T-cell (primary cell): ENCODE data around the gene OR1D5. TPM values are rescaled to one million over a fixed set of nuclear protein-coding genes. Genes with fewer than 3 reads are reported as not detected.
A peak's percentile ranks its signal among the peaks of the same experiment; 100 is the strongest.

Source experiments
- ATAC-seq, 4 experiments: fragments of 200-7000 bp in 3 of 4; fragments of 150-1000 bp in 1 of 4; cut with Tn5 transposase; replicated peaks in 1 of 4; 1 replicate in 3 of 4; 2 replicates in 1 of 4; pipeline ENCODE4 v1.10.0; 2021; ENCODE audit warnings: moderate library complexity in 3 of 4, mild to moderate bottlenecking in 2 of 4, moderate number of reproducible peaks in 1 of 4
- CTCF ChIA-PET, 2 donors: fragments of 300-600 bp; sonication (Branson Sonifier 250); formaldehyde crosslinking; loops; one replicate each; lab custom pipeline; 2022; ENCODE audit warnings: antibody characterized with exemption in 2 of 2; lab: Charles Lee
- POLR2A ChIA-PET, 2 donors: fragments of 300-600 bp; sonication (Branson Sonifier 250); formaldehyde crosslinking; loops; one replicate each; lab custom pipeline; 2022; ENCODE audit warnings: antibody characterized with exemption in 2 of 2; lab: Charles Lee
- DNase-seq, 35 experiments: peaks; one replicate each; pipeline versions ENCODE4 v3.0.0 to v3.0.0-alpha.2; 2013 to 2023
- H3K27ac ChIP-seq: one replicate; pipeline ENCODE4 v1.5.1; 2013; ENCODE audit warnings: low read length
- H3K27me3 ChIP-seq, 2 experiments: replicated peaks in 1 of 2; 1 replicate in 1 of 2; 2 replicates in 1 of 2; pipeline versions ENCODE4 v1.6.1 to v1.7.0; 2013; ENCODE audit warnings: low read length in 1 of 2, mixed read lengths in 1 of 2; ENCODE audit not compliant: control insufficient read depth in 2 of 2, insufficient read depth in 2 of 2; ENCODE audit errors: extremely low read depth in 1 of 2
- H3K36me3 ChIP-seq, 2 donors: 1 replicate in 1 of 2; 2 replicates in 1 of 2; pipeline versions ENCODE4 v1.6.1 to v1.7.0; 2013; ENCODE audit warnings: low read length in 1 of 2; ENCODE audit not compliant: control insufficient read depth in 2 of 2, insufficient read depth in 1 of 2; ENCODE audit errors: extremely low read depth in 1 of 2
- H3K4me1 ChIP-seq, 2 experiments: 1 replicate in 1 of 2; 2 replicates in 1 of 2; pipeline versions ENCODE4 v1.6.1 to v1.7.0; 2013; ENCODE audit warnings: low read length in 2 of 2, mixed read lengths in 1 of 2; ENCODE audit not compliant: insufficient read depth in 2 of 2, control insufficient read depth in 1 of 2; ENCODE audit errors: extremely low read depth in 1 of 2
- H3K4me3 ChIP-seq, 2 donors: 1 replicate in 1 of 2; 2 replicates in 1 of 2; pipeline versions ENCODE4 v1.5.1 to v1.7.0; 2013; ENCODE audit warnings: mild to moderate bottlenecking in 2 of 2, low read length in 1 of 2, moderate library complexity in 1 of 2; ENCODE audit not compliant: control insufficient read depth in 1 of 2; ENCODE audit errors: extremely low read depth in 1 of 2
- H3K9me3 ChIP-seq: 2 replicates; pipeline ENCODE4 v1.7.0; 2013
- H3K27ac Mint-ChIP-seq, 2 donors: one replicate each; pipeline ENCODE4 v1.8.0; 2020 to 2021; ENCODE audit warnings: mild to moderate bottlenecking in 2 of 2, mixed read lengths in 2 of 2
- H3K27me3 Mint-ChIP-seq, 2 donors: one replicate each; pipeline ENCODE4 v1.8.0; 2021 to 2022; ENCODE audit warnings: mixed read lengths in 2 of 2
- H3K36me3 Mint-ChIP-seq: one replicate; pipeline ENCODE4 v1.8.0; 2021; ENCODE audit warnings: mixed read lengths
- H3K4me1 Mint-ChIP-seq, 3 donors: one replicate each; pipeline ENCODE4 v1.8.0; 2020 to 2022; ENCODE audit warnings: mixed read lengths in 3 of 3, mild to moderate bottlenecking in 1 of 3
- H3K4me3 Mint-ChIP-seq, 3 donors: one replicate each; pipeline ENCODE4 v1.8.0; 2020 to 2022; ENCODE audit warnings: mild to moderate bottlenecking in 3 of 3, mixed read lengths in 3 of 3, moderate library complexity in 3 of 3
- H3K9me3 Mint-ChIP-seq, 3 donors: one replicate each; pipeline ENCODE4 v1.8.0; 2020 to 2022; ENCODE audit warnings: mixed read lengths in 3 of 3
- WGBS: methylation state at CpG from one replicate; pipeline ENCODE4 v1.1.5; 2013; ENCODE audit warnings: missing lambda C conversion rate; ENCODE audit not compliant: insufficient coverage; 5-methylcytosine and 5-hydroxymethylcytosine counted together
- total RNA-seq, 35 experiments: library from RNA in 6 of 35; stranded (reverse) in 6 of 35; fragments of 120-200 nt in 1 of 35; gene quantifications; one replicate each; pipeline versions ENCODE4 v1.2.1 to v1.2.4 and lab custom pipeline; 2013 to 2026

The OR1D5 gene
- total RNA-seq, 5 donors from 2014 or later (not counting 1 experiment from before 2014, with no cell fraction given) = not detected

DNA sequence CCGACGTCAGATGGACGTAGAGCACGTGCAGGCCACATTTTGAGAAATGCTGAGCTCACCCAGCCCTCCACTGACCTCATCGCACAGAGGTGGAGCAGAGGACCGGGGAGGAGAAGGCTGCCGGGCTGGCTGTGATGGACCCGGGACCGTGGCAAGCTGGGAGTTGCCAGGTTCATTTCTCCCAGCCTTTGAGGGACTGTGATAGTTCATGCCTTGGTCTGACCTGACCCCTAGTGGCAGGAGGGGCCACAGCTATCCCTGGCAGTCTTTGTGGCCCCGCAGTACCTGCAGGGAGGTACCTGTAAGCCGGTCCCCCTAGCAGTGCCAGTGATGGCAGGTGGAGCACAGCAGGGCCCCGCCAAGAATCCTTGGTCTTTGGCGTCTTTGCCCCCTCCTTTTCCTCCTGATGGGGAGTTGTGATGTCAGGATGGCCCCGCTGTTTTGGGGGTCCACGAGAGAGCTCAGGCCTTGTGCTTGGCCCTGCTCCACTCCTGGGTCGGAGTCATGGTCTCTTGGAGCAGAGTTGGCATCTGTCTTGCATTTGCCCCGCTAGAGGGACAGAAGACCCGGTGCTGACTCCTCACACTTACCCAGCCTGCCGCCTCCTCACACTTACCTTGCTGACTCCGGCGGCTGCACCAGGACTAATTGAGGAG, 50.4 kb downstream of the OR1D5 start:
- Histone ChIP-seq H3K27ac (no peak overlapping the region), H3K36me3 (peaks cover 14 to 56% of the 10 kb centered on the region in 2 donors), H3K4me3 (no peak overlapping the region), H3K4me1 (no peaks in the 10 kb centered on the region), H3K27me3 (no peaks in the 10 kb centered on the region), H3K9me3 (no peaks in the 10 kb centered on the region)
- no peaks in the 10 kb centered on the region for H3K9me3 Mint-ChIP-seq
- H3K36me3 Mint-ChIP-seq = peaks cover 46% of the 10 kb centered on the region
- peak; percentile 50 to 87 (median 76) for ATAC-seq
- H3K27ac Mint-ChIP-seq = peak overlapping the region in 1 of 2 donors; percentile 16
- H3K4me1 Mint-ChIP-seq = no peaks in the 10 kb centered on the region
- H3K27me3 Mint-ChIP-seq = no peaks in the 10 kb centered on the region
- POLR2A ChIA-PET = no interaction called here
- CTCF ChIA-PET = interaction anchor here (0.5 to 1.5 kb wide), 8 partner anchors 10 to 1942 kb away, joined by 3 to 6 read pairs (median 4); no protein-coding TSS in a partner anchor
- peak in 34 of 35 experiments; percentile 9 to 67 (median 42) for DNase-seq
- WGBS = 73% methylated on average over 12 of the region's 21 CpGs
- no peak overlapping the region for H3K4me3 Mint-ChIP-seq

Other genes with a start within 250 kb of the OR1D5 start
- not detected for gene OR1D2, start 40.8 kb upstream of the OR1D5 start, total RNA-seq
- gene OR1G1, start 63.9 kb upstream of the OR1D5 start, total RNA-seq = not detected
- gene OR1A2, start 133.9 kb upstream of the OR1D5 start, total RNA-seq = not detected
- gene OR1A1, start 144.1 kb upstream of the OR1D5 start, total RNA-seq = under 1 TPM in 1 of 5 donors, not detected in 4; 0.09 TPM
- gene OR3A1, start 234.8 kb upstream of the OR1D5 start, total RNA-seq = 1 to 10 TPM in 1 of 5 donors, under 1 TPM in 3, not detected in 1; 0.23 to 1.4 (median 0.44) TPM